Mesendoderm (in vitro differentiated cells): Measurements from ENCODE around the gene NDUFA8.
A peak's percentile ranks its signal among the peaks of the same experiment; 100 is the strongest.

ENCODE experiments used
- DNase-seq: peaks from one replicate; pipeline ENCODE4 v3.0.0; 2013
- H2AK5ac ChIP-seq: 2 replicates; pipeline ENCODE4 v1.6.1; 2013; ENCODE audit warnings: low read length, inconsistent platforms
- H2BK120ac ChIP-seq: 2 replicates; pipeline ENCODE4 v1.6.1; 2013; ENCODE audit warnings: low read depth, mild to moderate bottlenecking, low read length, moderate library complexity, mixed read lengths
- H2BK15ac ChIP-seq: replicated peaks from 2 replicates; pipeline ENCODE4 v1.6.1; 2013; ENCODE audit warnings: low read depth, mild to moderate bottlenecking, moderate library complexity
- H2BK5ac ChIP-seq: 2 replicates; pipeline ENCODE4 v1.6.1; 2013; ENCODE audit warnings: low read length, inconsistent platforms
- H3K18ac ChIP-seq: 2 replicates; pipeline ENCODE4 v1.6.1; 2013; ENCODE audit warnings: mild to moderate bottlenecking, low read length, mixed read lengths
- H3K23ac ChIP-seq: one replicate; pipeline ENCODE4 v1.6.1; 2013; ENCODE audit warnings: low read length
- H3K27ac ChIP-seq: 2 replicates; pipeline ENCODE4 v1.5.1; 2013; ENCODE audit warnings: low read depth, mild to moderate bottlenecking, inconsistent platforms, low read length, moderate library complexity
- H3K27me3 ChIP-seq: 2 replicates; pipeline ENCODE4 v1.6.1; 2013; ENCODE audit warnings: low read length, control low read depth, mild to moderate bottlenecking, inconsistent platforms; ENCODE audit not compliant: insufficient read depth, poor library complexity
- H3K36me3 ChIP-seq: 2 replicates; pipeline ENCODE4 v1.6.1; 2013; ENCODE audit warnings: low read length, inconsistent platforms; ENCODE audit not compliant: control insufficient read depth, insufficient read depth
- H3K4ac ChIP-seq: one replicate; pipeline ENCODE4 v1.6.1; 2013; ENCODE audit warnings: low read depth, mild to moderate bottlenecking, low read length, moderate library complexity
- H3K4me1 ChIP-seq: 2 replicates; pipeline ENCODE4 v1.6.1; 2013; ENCODE audit warnings: low read depth, low read length, inconsistent platforms; ENCODE audit not compliant: control insufficient read depth
- H3K4me2 ChIP-seq: 2 replicates; pipeline ENCODE4 v1.6.1; 2013; ENCODE audit warnings: low read length
- H3K4me3 ChIP-seq: 2 replicates; pipeline ENCODE4 v1.5.1; 2013; ENCODE audit warnings: mild to moderate bottlenecking, low read length
- H3K56ac ChIP-seq: one replicate; pipeline ENCODE4 v1.6.1; 2013; ENCODE audit warnings: low read length
- H3K79me1 ChIP-seq: 2 replicates; pipeline ENCODE4 v1.6.1; 2013; ENCODE audit warnings: low read length, inconsistent platforms
- H3K79me2 ChIP-seq: 2 replicates; pipeline ENCODE4 v1.6.1; 2013; ENCODE audit warnings: mild to moderate bottlenecking, low read length; ENCODE audit not compliant: control insufficient read depth, insufficient read depth
- H3K9ac ChIP-seq: 2 replicates; pipeline ENCODE4 v1.6.1; 2013; ENCODE audit warnings: low read length, inconsistent platforms
- H4K5ac ChIP-seq: one replicate; pipeline ENCODE4 v1.6.1; 2013; ENCODE audit warnings: low read length
- H4K8ac ChIP-seq: one replicate; pipeline ENCODE4 v1.6.1; 2013; ENCODE audit warnings: low read depth, mild to moderate bottlenecking, control low read depth, low read length, moderate library complexity
- WGBS: extraction: QIAGEN DNeasy Blood & Tissue Kit; methylation state at CpG from one replicate; pipeline ENCODE4 v1.1.7; 2013; ENCODE audit warnings: low lambda C conversion rate, missing lambda C conversion rate; ENCODE audit not compliant: insufficient coverage; ENCODE audit errors: extremely low coverage; 5-methylcytosine and 5-hydroxymethylcytosine counted together

The NDUFA8 gene

DNA sequence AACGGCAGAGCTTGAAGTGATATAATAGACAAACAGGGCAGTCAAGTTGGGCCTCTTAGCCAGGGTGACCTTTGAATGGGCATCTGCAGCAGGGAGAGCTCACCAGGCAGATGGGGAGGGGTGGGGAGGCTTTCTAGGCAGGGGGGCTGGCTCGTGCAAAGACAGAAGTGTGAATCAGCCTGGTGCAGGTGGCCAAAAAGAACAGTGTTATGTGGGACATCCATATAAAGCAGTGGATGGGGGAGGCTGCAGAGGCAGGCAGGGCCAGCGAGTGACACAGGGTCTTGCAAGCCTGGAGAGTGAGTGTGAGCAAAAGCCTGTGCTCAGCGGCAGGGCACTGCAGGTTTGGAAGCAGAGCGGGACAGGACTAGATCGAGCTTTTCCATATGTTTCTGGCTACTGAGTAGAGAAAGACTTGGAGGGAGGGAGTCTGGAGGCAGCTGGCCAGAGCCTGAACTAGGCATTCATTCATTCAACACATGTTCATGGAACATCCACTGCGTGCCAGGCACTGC is 52.2 kb downstream of the NDUFA8 start:
- no peak overlapping the region for H2AK5ac ChIP-seq
- WGBS: no CpG with 5 or more reads among the region's 7 CpGs
- no peaks in the 10 kb centered on the region for H3K79me2 ChIP-seq
- no peak overlapping the region for H3K56ac ChIP-seq
- H3K36me3 ChIP-seq: no peaks in the 10 kb centered on the region
- no peak overlapping the region for H2BK15ac ChIP-seq
- H3K23ac ChIP-seq: peak overlapping the region; percentile 45
- no peak overlapping the region for H4K8ac ChIP-seq
- H3K18ac ChIP-seq: no peak overlapping the region
- H2BK120ac ChIP-seq: no peak overlapping the region
- no peak overlapping the region for H3K27ac ChIP-seq
- no peak overlapping the region for H4K5ac ChIP-seq
- H3K9ac ChIP-seq: no peak overlapping the region
- DNase-seq: no peak
- no peaks in the 10 kb centered on the region for H3K27me3 ChIP-seq
- no peak overlapping the region for H3K4me3 ChIP-seq
- H3K4me1 ChIP-seq: no peaks in the 10 kb centered on the region
- H2BK5ac ChIP-seq: no peak overlapping the region
- no peak overlapping the region for H3K4ac ChIP-seq
- no peak overlapping the region for H3K4me2 ChIP-seq
- no peaks in the 10 kb centered on the region for H3K79me1 ChIP-seq

DNA sequence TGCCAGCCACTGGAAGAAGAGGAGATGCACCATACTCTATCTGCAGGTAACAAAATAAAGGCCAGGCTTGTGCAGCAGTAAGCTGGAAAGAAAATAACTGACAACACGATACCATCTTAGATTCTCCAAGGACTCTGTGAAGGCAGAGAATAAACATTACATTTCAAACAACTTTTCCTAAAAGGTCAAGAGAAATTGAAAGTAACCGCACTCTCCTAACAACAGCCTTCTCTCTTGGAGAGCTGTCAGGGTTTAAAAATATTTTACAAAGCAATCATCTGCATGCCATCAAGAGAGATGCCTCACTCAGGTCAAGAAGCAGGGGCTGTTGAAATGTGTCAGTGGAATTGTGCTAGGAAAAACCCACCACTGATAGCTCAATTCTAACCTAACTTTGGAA is 53.0 kb downstream of the NDUFA8 start:
- Histone ChIP-seq H3K4me1 (no peaks in the 10 kb centered on the region), H3K27ac (no peak overlapping the region), H3K4me3 (no peak overlapping the region), H3K4me2 (no peak overlapping the region), H3K27me3 (no peaks in the 10 kb centered on the region), H4K8ac (no peak overlapping the region), H2BK120ac (no peak overlapping the region), H3K4ac (no peak overlapping the region), H2BK15ac (no peak overlapping the region), H4K5ac (no peak overlapping the region), H2BK5ac (no peak overlapping the region), H3K79me2 (no peaks in the 10 kb centered on the region), H3K79me1 (no peaks in the 10 kb centered on the region), H2AK5ac (no peak overlapping the region), H3K36me3 (no peaks in the 10 kb centered on the region), H3K9ac (no peak overlapping the region), H3K56ac (no peak overlapping the region), H3K23ac (no peak overlapping the region), H3K18ac (no peak overlapping the region)
- no CpG with 5 or more reads among the region's 2 CpGs for WGBS
- DNase-seq: no peak

DNA sequence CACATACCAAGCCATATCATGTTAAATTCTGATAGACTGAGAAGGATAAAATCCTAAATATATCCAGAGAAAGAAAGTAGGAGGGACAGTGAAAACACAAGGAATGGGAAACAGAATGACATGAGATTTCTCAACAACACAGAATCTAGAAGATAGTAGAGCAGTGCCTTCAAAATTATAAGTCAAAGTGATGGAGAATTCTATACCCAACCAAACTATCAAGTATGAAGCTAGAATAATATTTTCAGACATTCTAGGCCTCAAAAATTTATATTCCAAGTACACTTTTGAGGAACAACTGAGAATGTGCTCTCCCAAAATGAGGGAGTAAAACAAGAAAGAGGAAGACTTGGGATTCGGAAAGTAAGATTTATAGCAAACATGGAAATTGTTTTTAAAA is 55.6 kb downstream of the NDUFA8 start:
- Histone ChIP-seq H3K4ac (no peak overlapping the region), H3K56ac (no peak overlapping the region), H3K27me3 (no peaks in the 10 kb centered on the region), H3K9ac (no peak overlapping the region), H3K4me1 (no peaks in the 10 kb centered on the region), H3K27ac (no peak overlapping the region), H3K23ac (no peak overlapping the region), H2BK5ac (no peak overlapping the region), H3K36me3 (no peaks in the 10 kb centered on the region), H2BK120ac (no peak overlapping the region), H3K79me2 (no peaks in the 10 kb centered on the region), H3K4me2 (no peak overlapping the region), H3K18ac (no peak overlapping the region), H4K5ac (no peak overlapping the region), H2AK5ac (no peak overlapping the region), H3K4me3 (no peak overlapping the region), H4K8ac (no peak overlapping the region), H3K79me1 (no peaks in the 10 kb centered on the region), H2BK15ac (no peak overlapping the region)
- WGBS: no CpG with 5 or more reads among the region's 1 CpG
- DNase-seq: no peak

DNA sequence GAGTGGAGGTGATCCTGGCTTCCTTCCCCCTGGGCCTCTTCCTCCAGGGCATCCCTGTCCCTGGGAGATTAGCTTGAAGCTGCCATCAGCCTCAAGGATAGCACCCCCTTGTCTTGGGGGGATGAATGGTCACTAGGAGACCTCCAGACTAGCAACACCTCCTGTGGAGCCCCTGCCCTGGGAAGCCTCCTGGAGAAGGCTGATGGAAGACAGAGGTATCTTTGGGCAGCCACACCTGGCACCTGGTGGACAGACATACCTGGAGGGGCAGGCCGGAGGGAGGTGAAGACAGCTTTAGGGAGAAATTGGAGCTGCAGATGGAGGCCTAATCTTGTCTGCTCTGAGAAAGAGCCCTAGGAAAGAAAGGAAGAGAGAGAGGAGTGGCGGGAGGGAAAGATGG is 57.4 kb downstream of the NDUFA8 start:
- H3K4me3 ChIP-seq: no peak overlapping the region
- no peak overlapping the region for H3K18ac ChIP-seq
- no peak overlapping the region for H2BK15ac ChIP-seq
- H3K79me2 ChIP-seq: no peaks in the 10 kb centered on the region
- no peak overlapping the region for H3K27ac ChIP-seq
- no peak overlapping the region for H4K5ac ChIP-seq
- no peak overlapping the region for H3K4ac ChIP-seq
- no CpG with 5 or more reads among the region's 2 CpGs for WGBS
- no peaks in the 10 kb centered on the region for H3K36me3 ChIP-seq
- DNase-seq: no peak
- no peaks in the 10 kb centered on the region for H3K4me1 ChIP-seq
- H3K4me2 ChIP-seq: no peak overlapping the region
- no peaks in the 10 kb centered on the region for H3K27me3 ChIP-seq
- no peaks in the 10 kb centered on the region for H3K79me1 ChIP-seq
- no peak overlapping the region for H2AK5ac ChIP-seq
- H4K8ac ChIP-seq: no peak overlapping the region
- H3K23ac ChIP-seq: no peak overlapping the region
- no peak overlapping the region for H3K56ac ChIP-seq
- no peak overlapping the region for H3K9ac ChIP-seq
- no peak overlapping the region for H2BK5ac ChIP-seq
- no peak overlapping the region for H2BK120ac ChIP-seq

DNA sequence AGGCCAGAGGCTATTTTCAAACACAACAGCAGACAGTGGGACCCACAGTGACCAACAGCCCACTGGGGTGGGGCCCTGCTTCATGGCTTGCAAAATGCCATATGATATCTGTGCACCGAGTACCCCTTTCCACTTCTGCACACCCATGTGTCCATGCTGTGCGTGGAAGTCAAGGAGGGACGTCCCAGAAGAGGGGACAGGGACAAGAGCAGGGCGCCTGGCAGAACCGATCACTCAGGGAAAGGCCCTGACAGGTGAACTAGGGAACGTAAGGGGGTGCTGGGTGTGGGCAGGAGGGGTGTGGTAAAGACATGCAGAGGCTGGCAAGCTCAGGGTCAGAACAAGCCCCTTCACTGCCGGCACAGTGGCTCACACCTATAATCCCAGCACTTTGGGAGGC is 58.8 kb downstream of the NDUFA8 start:
- no peak overlapping the region for H4K5ac ChIP-seq
- H3K79me2 ChIP-seq: no peaks in the 10 kb centered on the region
- H2BK15ac ChIP-seq: no peak overlapping the region
- H4K8ac ChIP-seq: no peak overlapping the region
- no peaks in the 10 kb centered on the region for H3K27me3 ChIP-seq
- no CpG with 5 or more reads among the region's 7 CpGs for WGBS
- H3K56ac ChIP-seq: no peak overlapping the region
- H2AK5ac ChIP-seq: no peak overlapping the region
- DNase-seq: no peak
- H3K23ac ChIP-seq: no peak overlapping the region
- H2BK120ac ChIP-seq: no peak overlapping the region
- H2BK5ac ChIP-seq: no peak overlapping the region
- H3K4me1 ChIP-seq: no peaks in the 10 kb centered on the region
- no peak overlapping the region for H3K4me3 ChIP-seq
- no peaks in the 10 kb centered on the region for H3K79me1 ChIP-seq
- H3K36me3 ChIP-seq: no peaks in the 10 kb centered on the region
- no peak overlapping the region for H3K27ac ChIP-seq
- H3K4me2 ChIP-seq: no peak overlapping the region
- no peak overlapping the region for H3K18ac ChIP-seq
- no peak overlapping the region for H3K4ac ChIP-seq
- H3K9ac ChIP-seq: no peak overlapping the region

DNA sequence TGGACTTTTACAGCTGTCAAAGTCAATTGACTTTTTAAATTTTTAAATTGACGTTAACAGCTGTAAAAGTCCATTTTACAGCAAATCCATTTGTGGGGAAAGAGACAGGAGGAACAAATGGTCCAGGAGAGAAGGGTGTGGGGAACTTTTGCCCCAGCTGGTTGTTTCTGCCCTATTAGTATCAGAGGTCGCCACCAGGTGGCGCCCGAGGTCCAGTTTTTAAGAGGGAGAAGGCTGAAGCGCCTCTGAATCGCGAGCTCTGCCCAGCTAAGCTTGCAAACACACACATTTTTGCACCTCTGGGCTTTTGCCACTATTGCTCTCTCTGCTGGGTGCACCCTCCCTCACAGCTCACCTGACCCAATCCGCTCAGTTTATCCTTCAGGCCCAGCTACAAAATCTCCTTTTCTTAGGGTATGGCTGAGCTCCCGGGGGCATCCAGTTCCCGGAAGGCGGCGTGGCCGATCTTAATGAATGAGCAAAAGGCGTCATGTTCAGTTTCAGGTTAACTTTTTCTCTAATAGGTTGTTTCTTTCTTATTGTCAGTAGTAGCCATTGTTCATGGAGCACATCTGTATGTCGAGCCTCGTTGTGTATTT is 60.2 kb downstream of the NDUFA8 start:
- Histone ChIP-seq H3K9ac (no peak overlapping the region), H2BK120ac (no peak overlapping the region), H3K27ac (no peak overlapping the region), H3K4me2 (no peak overlapping the region), H3K79me2 (no peaks in the 10 kb centered on the region), H2BK15ac (no peak overlapping the region), H3K4me3 (no peak overlapping the region), H2BK5ac (no peak overlapping the region), H3K27me3 (no peaks in the 10 kb centered on the region), H3K18ac (no peak overlapping the region), H3K4me1 (no peaks in the 10 kb centered on the region), H2AK5ac (no peak overlapping the region), H3K36me3 (no peaks in the 10 kb centered on the region), H3K56ac (no peak overlapping the region), H4K8ac (no peak overlapping the region), H3K4ac (no peak overlapping the region), H3K23ac (no peak overlapping the region), H3K79me1 (no peaks in the 10 kb centered on the region), H4K5ac (no peak overlapping the region)
- WGBS: no CpG with 5 or more reads among the region's 16 CpGs
- peak; percentile 84 for DNase-seq
